ENCODE measurements around the gene PRKCB. TPM values are rescaled to one million over a fixed set of nuclear protein-coding genes. Genes with fewer than 3 reads are reported as not detected.

The PRKCB gene
- total RNA-seq, 2 experiments from 2014 or later = 56.3 to 57.9 TPM

- H3K4me1 Mint-ChIP-seq (ENCODE audit: low read depth) = peaks cover 14% of the 10 kb centered on the region
- no peak overlapping the region for H3K4me3 Mint-ChIP-seq
- POLR2A ChIA-PET = interaction anchor here (0.5 kb wide), 1 partner anchor 81 kb away, joined by 3 read pairs; no protein-coding TSS in a partner anchor
- no peaks in the 10 kb centered on the region for H3K9me3 Mint-ChIP-seq
- CTCF ChIA-PET = interaction anchor here (0.9 to 1.5 kb wide), 2 partner anchors 34 to 62 kb away, joined by 3 to 5 read pairs; no protein-coding TSS in a partner anchor
- no peaks in the 10 kb centered on the region for H3K27me3 Mint-ChIP-seq
- intact Hi-C loops (cut with micrococcal nuclease) = no loop called here
- H3K27ac Mint-ChIP-seq = no peak overlapping the region
- peaks cover 18% of the 10 kb centered on the region for H3K36me3 Mint-ChIP-seq
- no peak for DNase-seq
Observed at GRCh38 chr16:24132797-24133155, 297.0 kb downstream of the PRKCB start.

DNA sequence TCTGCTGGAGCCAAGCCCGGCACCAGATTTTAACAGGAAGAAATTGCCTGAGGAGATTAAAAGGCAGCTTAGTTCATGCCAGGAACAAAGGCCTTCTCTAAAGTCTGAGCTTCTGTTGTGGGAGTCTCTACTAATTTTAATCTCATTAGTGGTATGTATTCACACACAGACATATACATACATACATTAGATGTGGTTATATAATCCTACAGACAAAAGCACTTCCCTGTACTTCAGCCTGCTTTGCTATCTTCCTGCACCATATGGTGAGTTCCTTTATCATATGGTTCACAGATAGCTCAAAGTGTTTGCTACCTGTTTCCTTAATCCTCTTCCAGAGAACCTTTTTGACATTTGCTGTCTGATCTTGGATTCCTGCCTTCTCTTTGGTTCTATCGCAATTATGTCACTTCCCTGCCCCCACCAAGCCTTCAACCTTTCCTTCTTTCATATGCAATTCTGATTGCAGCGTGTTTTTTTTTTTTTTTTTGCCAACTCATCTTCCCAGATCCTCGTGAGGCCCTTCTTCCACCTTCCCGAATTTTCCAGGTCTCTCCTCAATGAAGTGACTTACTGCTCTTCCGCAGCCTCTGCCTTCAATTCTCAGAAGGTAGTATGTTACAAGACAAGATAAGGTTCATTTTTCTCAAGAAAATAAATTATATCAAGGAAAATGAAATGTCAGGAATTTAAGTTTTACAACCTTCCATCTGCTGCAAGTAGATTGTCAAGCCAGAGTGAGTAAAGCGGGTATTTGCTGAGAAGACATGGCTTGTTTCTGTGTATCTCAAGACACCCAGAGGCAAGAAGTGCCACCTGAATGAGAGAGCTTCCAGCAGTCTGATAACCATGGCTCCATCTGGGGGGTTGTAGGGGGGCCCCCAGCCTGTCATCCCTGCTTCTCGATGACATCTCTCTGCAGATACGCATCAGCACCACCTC, 300.1 kb downstream of the PRKCB start:
- Mint-ChIP-seq H3K4me3 (no peak overlapping the region), H3K36me3 (peaks cover 26% of the 10 kb centered on the region), H3K9me3 (no peaks in the 10 kb centered on the region), H3K4me1 (ENCODE audit: low read depth) (peaks cover 34% of the 10 kb centered on the region), H3K27me3 (no peaks in the 10 kb centered on the region), H3K27ac (no peak overlapping the region)
- ChIA-PET CTCF (interaction anchor here (0.7 to 1.7 kb wide), 2 partner anchors 65 to 530 kb away, joined by 4 to 6 read pairs; no protein-coding TSS in a partner anchor), POLR2A (interaction anchor here (0.6 kb wide), 1 partner anchor 50 kb away, joined by 5 read pairs; no protein-coding TSS in a partner anchor)
- no peak for DNase-seq
- intact Hi-C loops (cut with micrococcal nuclease) = loop anchor here (5.0 kb wide), 1 partner anchor 116 kb away; no protein-coding TSS in a partner anchor

GRCh38 chr16:24138024-24138423, 302.2 kb downstream of the PRKCB start:
- intact Hi-C loops (cut with micrococcal nuclease) = loop anchor here (5.0 kb wide), 1 partner anchor 114 kb away; no protein-coding TSS in a partner anchor
- H3K4me1 Mint-ChIP-seq (ENCODE audit: low read depth) = peaks cover 22% of the 10 kb centered on the region
- no peak overlapping the region for H3K27ac Mint-ChIP-seq
- peaks cover 16% of the 10 kb centered on the region for H3K36me3 Mint-ChIP-seq
- H3K27me3 Mint-ChIP-seq = no peaks in the 10 kb centered on the region
- CTCF ChIA-PET = interaction anchor here (0.6 to 2.2 kb wide), 3 partner anchors 14 to 391 kb away, joined by 3 to 9 read pairs (median 3); no protein-coding TSS in a partner anchor
- H3K9me3 Mint-ChIP-seq = no peaks in the 10 kb centered on the region
- no peak for DNase-seq
- POLR2A ChIA-PET = no interaction called here
- H3K4me3 Mint-ChIP-seq = no peak overlapping the region

GRCh38 chr16:24138575-24138974, 302.8 kb downstream of the PRKCB start:
- ChIA-PET CTCF (interaction anchor here (0.6 to 2.2 kb wide), 3 partner anchors 14 to 390 kb away, joined by 3 to 9 read pairs (median 3); no protein-coding TSS in a partner anchor), POLR2A (no interaction called here)
- H3K36me3 Mint-ChIP-seq = peaks cover 13% of the 10 kb centered on the region
- H3K4me3 Mint-ChIP-seq = no peak overlapping the region
- H3K27ac Mint-ChIP-seq = no peak overlapping the region
- intact Hi-C loops (cut with micrococcal nuclease) = loop anchor here (5.0 kb wide), 1 partner anchor 114 kb away; no protein-coding TSS in a partner anchor
- no peaks in the 10 kb centered on the region for H3K9me3 Mint-ChIP-seq
- no peak for DNase-seq
- no peaks in the 10 kb centered on the region for H3K27me3 Mint-ChIP-seq
- H3K4me1 Mint-ChIP-seq (ENCODE audit: low read depth) = peaks cover 22% of the 10 kb centered on the region

DNA sequence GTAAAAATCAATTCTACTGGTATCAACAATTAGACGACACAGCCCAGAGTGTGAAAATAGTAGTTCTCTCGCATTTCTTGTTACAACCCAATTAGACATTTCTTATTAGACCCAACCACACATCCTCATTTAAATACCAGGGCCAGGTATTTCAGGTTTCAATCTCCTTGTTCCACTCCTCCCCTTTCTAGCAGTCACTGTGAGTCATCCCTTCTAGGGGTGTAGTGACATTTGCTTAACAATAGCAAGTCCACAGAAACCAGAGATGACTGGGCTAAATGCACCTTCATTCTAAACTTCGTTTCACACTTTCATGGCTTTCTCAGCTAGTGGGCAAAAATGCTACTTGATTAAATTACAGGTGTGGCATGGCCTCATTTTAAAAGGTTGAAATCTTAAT, 303.5 kb downstream of the PRKCB start:
- peak; percentile 26 for DNase-seq
- Mint-ChIP-seq H3K9me3 (no peaks in the 10 kb centered on the region), H3K4me3 (no peak overlapping the region), H3K4me1 (ENCODE audit: low read depth) (peaks cover 22% of the 10 kb centered on the region), H3K27ac (peak overlapping the region; percentile 3), H3K36me3 (peaks cover 16% of the 10 kb centered on the region), H3K27me3 (no peaks in the 10 kb centered on the region)
- intact Hi-C loops (cut with micrococcal nuclease) = loop anchor here (1.0 to 5.0 kb wide), 4 partner anchors 12 to 113 kb away; no protein-coding TSS in a partner anchor
- ChIA-PET CTCF (interaction anchor here (1.1 to 2.2 kb wide), 2 partner anchors 13 to 68 kb away, joined by 3 to 9 read pairs; no protein-coding TSS in a partner anchor), POLR2A (no interaction called here)

DNA sequence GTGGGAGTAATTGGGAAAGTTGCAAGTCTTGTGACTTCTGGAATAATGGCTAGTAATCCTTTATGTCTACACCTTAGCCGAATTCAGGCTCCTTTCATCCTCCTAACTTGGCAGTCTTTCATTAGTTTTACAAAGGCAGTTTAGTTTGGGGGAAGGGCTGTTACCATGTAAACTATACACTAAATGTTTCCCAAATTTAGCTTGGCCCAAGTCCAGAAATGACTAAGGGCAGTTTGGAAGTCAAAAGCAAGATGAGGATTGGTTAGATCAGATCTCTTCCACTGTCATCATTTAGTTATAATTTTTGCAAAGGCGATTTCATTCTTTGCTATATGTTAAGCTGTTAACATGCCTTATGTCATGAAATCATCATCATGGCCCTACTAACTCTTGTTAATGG, 304.9 kb downstream of the PRKCB start:
- Mint-ChIP-seq H3K27me3 (no peaks in the 10 kb centered on the region), H3K4me1 (ENCODE audit: low read depth) (peaks cover 22% of the 10 kb centered on the region), H3K9me3 (no peaks in the 10 kb centered on the region), H3K4me3 (no peak overlapping the region), H3K36me3 (peaks cover 21% of the 10 kb centered on the region), H3K27ac (no peak overlapping the region)
- ChIA-PET CTCF (no interaction called here), POLR2A (no interaction called here)
- DNase-seq = no peak
- intact Hi-C loops (cut with micrococcal nuclease) = no loop called here

GRCh38 chr16:24141466-24141865, 305.7 kb downstream of the PRKCB start:
- CTCF ChIA-PET = no interaction called here
- H3K4me3 Mint-ChIP-seq = no peak overlapping the region
- H3K27me3 Mint-ChIP-seq = no peaks in the 10 kb centered on the region
- intact Hi-C loops (cut with micrococcal nuclease) = no loop called here
- H3K36me3 Mint-ChIP-seq = peaks cover 19% of the 10 kb centered on the region
- H3K9me3 Mint-ChIP-seq = no peaks in the 10 kb centered on the region
- POLR2A ChIA-PET = no interaction called here
- peaks cover 22% of the 10 kb centered on the region for H3K4me1 Mint-ChIP-seq (ENCODE audit: low read depth)
- H3K27ac Mint-ChIP-seq = no peak overlapping the region
- DNase-seq = no peak

- H3K36me3 Mint-ChIP-seq = peaks cover 19% of the 10 kb centered on the region
- intact Hi-C loops (cut with micrococcal nuclease) = no loop called here
- peaks cover 22% of the 10 kb centered on the region for H3K4me1 Mint-ChIP-seq (ENCODE audit: low read depth)
- H3K27me3 Mint-ChIP-seq = no peaks in the 10 kb centered on the region
- no peaks in the 10 kb centered on the region for H3K9me3 Mint-ChIP-seq
- ChIA-PET CTCF (interaction anchor here (0.7 kb wide), 1 partner anchor 9 kb away, joined by 3 read pairs; no protein-coding TSS in a partner anchor), POLR2A (no interaction called here)
- H3K4me3 Mint-ChIP-seq = no peak overlapping the region
- DNase-seq = no peak
- no peak overlapping the region for H3K27ac Mint-ChIP-seq
Observed at GRCh38 chr16:24141917-24142316, 306.1 kb downstream of the PRKCB start.

GRCh38 chr16:24145927-24146326, 310.1 kb downstream of the PRKCB start:
- ChIA-PET CTCF (interaction anchor here (1.2 kb wide), 1 partner anchor 104 kb away, joined by 3 read pairs; no protein-coding TSS in a partner anchor), POLR2A (no interaction called here)
- peaks cover 19% of the 10 kb centered on the region for H3K36me3 Mint-ChIP-seq
- H3K27ac Mint-ChIP-seq = no peak overlapping the region
- H3K4me3 Mint-ChIP-seq = no peak overlapping the region
- peaks cover 25% of the 10 kb centered on the region for H3K4me1 Mint-ChIP-seq (ENCODE audit: low read depth)
- intact Hi-C loops (cut with micrococcal nuclease) = no loop called here
- DNase-seq = no peak
- no peaks in the 10 kb centered on the region for H3K9me3 Mint-ChIP-seq
- H3K27me3 Mint-ChIP-seq = no peaks in the 10 kb centered on the region

- intact Hi-C loops (cut with micrococcal nuclease) = no loop called here
- H3K36me3 Mint-ChIP-seq = peaks cover 21% of the 10 kb centered on the region
- POLR2A ChIA-PET = no interaction called here
Observed at GRCh38 chr16:24146518-24146917, 310.7 kb downstream of the PRKCB start.

GRCh38 chr16:24149102-24149501, 313.3 kb downstream of the PRKCB start:
- Mint-ChIP-seq H3K27me3 (no peaks in the 10 kb centered on the region), H3K4me1 (ENCODE audit: low read depth) (peaks cover 44% of the 10 kb centered on the region), H3K9me3 (peaks cover 7% of the 10 kb centered on the region), H3K4me3 (no peak overlapping the region), H3K27ac (peak overlapping the region; percentile 10), H3K36me3 (peaks cover 22% of the 10 kb centered on the region)
- ChIA-PET CTCF (interaction anchor here (1.2 kb wide), 2 partner anchors 78 to 139 kb away, joined by 3 to 5 read pairs; no protein-coding TSS in a partner anchor), POLR2A (no interaction called here)
- DNase-seq = no peak
- intact Hi-C loops (cut with micrococcal nuclease) = no loop called here

More at GRCh38 chr16:24146518-24146917, 310.7 kb downstream of the PRKCB start:
- no peak for DNase-seq
- no peaks in the 10 kb centered on the region for H3K27me3 Mint-ChIP-seq
- no peak overlapping the region for H3K4me3 Mint-ChIP-seq
- no peaks in the 10 kb centered on the region for H3K9me3 Mint-ChIP-seq
- no peak overlapping the region for H3K27ac Mint-ChIP-seq
- peaks cover 31% of the 10 kb centered on the region for H3K4me1 Mint-ChIP-seq (ENCODE audit: low read depth)
- CTCF ChIA-PET = interaction anchor here (1.2 kb wide), 1 partner anchor 105 kb away, joined by 3 read pairs; no protein-coding TSS in a partner anchor

- ChIA-PET POLR2A (no interaction called here), CTCF (no interaction called here)
- no peak overlapping the region for H3K27ac Mint-ChIP-seq
- intact Hi-C loops (cut with micrococcal nuclease) = loop anchor here (5.0 kb wide), 1 partner anchor 308 kb away; no protein-coding TSS in a partner anchor
- H3K4me3 Mint-ChIP-seq = no peak overlapping the region
- H3K4me1 Mint-ChIP-seq (ENCODE audit: low read depth) = peaks cover 44% of the 10 kb centered on the region
- peaks cover 7% of the 10 kb centered on the region for H3K9me3 Mint-ChIP-seq
- peaks cover 29% of the 10 kb centered on the region for H3K36me3 Mint-ChIP-seq
- DNase-seq = no peak
- no peaks in the 10 kb centered on the region for H3K27me3 Mint-ChIP-seq
Observed at GRCh38 chr16:24150282-24150681, 314.5 kb downstream of the PRKCB start.

Data from activated CD4-positive, alpha-beta memory T cell treated with anti-CD3 and anti-CD28 coated beads for 36 hours (primary cell).